ENCODE data around the gene MICAL2. TPM values are rescaled to one million over a fixed set of nuclear protein-coding genes. Genes with fewer than 3 reads are reported as not detected.

The MICAL2 gene
- polyA plus RNA-seq, 2 of the 4 experiments (the other 2 are of a cell fraction) = 39.8 to 42.1 TPM

DNA sequence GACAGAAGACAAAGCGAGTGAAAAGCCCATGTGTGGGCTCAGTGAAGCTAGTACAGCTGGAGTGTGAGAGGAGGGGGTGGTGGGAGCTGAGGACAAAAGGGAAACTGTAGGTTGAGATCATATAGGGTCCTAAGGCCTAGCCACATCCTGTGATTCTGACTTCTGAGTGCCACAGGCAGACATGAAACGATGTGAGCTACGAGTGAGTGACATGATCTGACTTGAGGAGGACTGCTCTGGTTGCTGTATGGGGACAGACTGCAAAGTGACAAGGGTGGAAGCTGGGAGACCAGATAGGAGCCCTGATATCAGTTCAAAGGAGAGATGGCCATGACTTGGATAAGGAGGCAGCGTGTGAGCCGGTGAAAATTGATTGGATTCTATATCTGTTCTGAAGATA, 85.4 kb downstream of the MICAL2 start:
- DNase-seq (ENCODE audit: low read depth in 1 of 2, low spot score in 1 of 2) (no peak), ATAC-seq (no peak), FAIRE-seq (no peak)
- ChIA-PET POLR2A (no interaction called here), CTCF (no interaction called here)
- Histone ChIP-seq H3K27ac (no peak overlapping the region), H3K4me2 (no peak overlapping the region), H3K4me3 (no peak overlapping the region), H3K4me1 (peaks cover 4% of the 10 kb centered on the region; the same call in 1 of the 3 replicates), H3K9me3 (no peaks in the 10 kb centered on the region)
- WGBS (ENCODE audit: missing lambda C conversion rate) = 91% methylated on average over 5 of the region's 5 CpGs
- TF ChIP-seq RNF2 (IDR thresholded peaks at IDR 0.05; ENCODE audit: borderline replicate concordance, low read depth) (no peak), SREBF2 (IDR thresholded peaks at IDR 0.05) (no peak), HOXB13 (CRISPR knock-in tag; IDR thresholded peaks at IDR 0.05; ENCODE audit: low read depth) (no peak), RARB (CRISPR knock-in tag; IDR thresholded peaks at IDR 0.05) (no peak)

DNA sequence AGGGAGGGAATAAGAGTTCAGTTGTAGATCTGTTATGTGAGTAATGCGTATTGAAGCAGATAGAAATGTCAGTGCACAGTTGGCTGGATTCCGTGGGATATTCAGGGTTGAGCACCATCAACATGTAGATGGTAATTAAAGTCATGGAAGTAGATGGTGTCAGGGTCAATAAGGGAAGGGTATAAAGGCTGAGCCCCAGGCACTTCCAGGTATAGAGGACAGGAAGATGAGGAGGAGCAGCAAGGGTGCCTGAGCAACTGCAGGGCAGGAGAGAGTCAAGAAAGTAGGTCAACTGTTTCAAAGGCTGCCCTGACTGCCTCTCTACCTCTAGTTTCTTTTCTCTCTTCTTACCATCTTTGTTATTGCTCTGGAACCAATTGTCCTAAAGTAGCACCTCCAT, 85.9 kb downstream of the MICAL2 start:
- H3K4me2 ChIP-seq = no peak overlapping the region
- CTCF ChIA-PET = no interaction called here
- no peak overlapping the region for H3K4me3 ChIP-seq
- DNase-seq (ENCODE audit: low read depth in 1 of 2, low spot score in 1 of 2) (no peak), ATAC-seq (no peak), FAIRE-seq (no peak)
- WGBS (ENCODE audit: missing lambda C conversion rate) = 76% methylated on average over 2 of the region's 2 CpGs
- no peak for TF ChIP-seq TFCP2L1 (CRISPR knock-in tag; IDR thresholded peaks at IDR 0.05)
- TF ChIP-seq CBX8 (IDR thresholded peaks at IDR 0.05) = no peak
- TF ChIP-seq RNF2 (IDR thresholded peaks at IDR 0.05; ENCODE audit: borderline replicate concordance, low read depth) = no peak
- H3K9me3 ChIP-seq = no peaks in the 10 kb centered on the region
- H3K27ac ChIP-seq = no peak overlapping the region
- POLR2A ChIA-PET = no interaction called here
- peaks cover 8% of the 10 kb centered on the region; the same call in 2 of the 3 replicates for H3K4me1 ChIP-seq

DNA sequence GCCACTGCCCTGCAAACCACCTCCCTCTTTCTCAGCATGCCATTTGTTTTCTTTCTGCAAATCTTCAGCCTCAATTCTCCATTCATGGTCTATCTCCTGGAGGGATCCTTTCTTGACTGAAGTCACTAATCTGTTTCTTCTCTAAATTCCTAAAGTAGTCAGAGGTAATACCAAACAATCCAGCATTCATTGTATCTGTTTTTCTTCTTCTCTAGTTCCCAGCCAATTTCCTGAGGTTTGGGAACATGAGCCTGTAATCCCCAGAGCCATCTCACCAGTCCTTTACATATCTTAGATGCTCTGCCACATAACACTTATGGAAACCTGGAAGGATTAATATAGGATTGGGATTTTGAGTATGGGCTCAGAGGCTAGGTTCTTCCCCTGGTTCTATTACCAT, 86.5 kb downstream of the MICAL2 start:
- DNase-seq (ENCODE audit: low read depth in 1 of 2, low spot score in 1 of 2) (no peak), ATAC-seq (no peak), FAIRE-seq (no peak)
- CTCF ChIA-PET = interaction anchor here (0.6 to 1.5 kb wide), 2 partner anchors 11 to 99 kb away, joined by 4 read pairs; no protein-coding TSS in a partner anchor
- TF ChIP-seq ZNF302 (CRISPR knock-in tag; IDR thresholded peaks at IDR 0.05) (no peak), SREBF2 (IDR thresholded peaks at IDR 0.05) (no peak), HEYL (CRISPR knock-in tag; IDR thresholded peaks at IDR 0.05) (no peak), KDM5A (IDR thresholded peaks at IDR 0.05) (no peak), ZSCAN20 (CRISPR knock-in tag; IDR thresholded peaks at IDR 0.05) (no peak), JUNB (IDR thresholded peaks at IDR 0.05) (no peak)
- TF ChIP-seq, protein P1, sequence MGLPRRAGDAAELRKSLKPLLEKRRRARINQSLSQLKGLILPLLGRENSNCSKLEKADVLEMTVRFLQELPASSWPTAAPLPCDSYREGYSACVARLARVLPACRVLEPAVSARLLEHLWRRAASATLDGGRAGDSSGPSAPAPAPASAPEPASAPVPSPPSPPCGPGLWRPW (IDR thresholded peaks at IDR 0.05) = no peak
- Histone ChIP-seq H3K9me3 (no peaks in the 10 kb centered on the region), H3K27ac (no peak overlapping the region), H3K4me2 (no peak overlapping the region), H3K4me3 (no peak overlapping the region), H3K4me1 (peaks cover 8% of the 10 kb centered on the region; the same call in 2 of the 3 replicates)
- POLR2A ChIA-PET = no interaction called here

DNA sequence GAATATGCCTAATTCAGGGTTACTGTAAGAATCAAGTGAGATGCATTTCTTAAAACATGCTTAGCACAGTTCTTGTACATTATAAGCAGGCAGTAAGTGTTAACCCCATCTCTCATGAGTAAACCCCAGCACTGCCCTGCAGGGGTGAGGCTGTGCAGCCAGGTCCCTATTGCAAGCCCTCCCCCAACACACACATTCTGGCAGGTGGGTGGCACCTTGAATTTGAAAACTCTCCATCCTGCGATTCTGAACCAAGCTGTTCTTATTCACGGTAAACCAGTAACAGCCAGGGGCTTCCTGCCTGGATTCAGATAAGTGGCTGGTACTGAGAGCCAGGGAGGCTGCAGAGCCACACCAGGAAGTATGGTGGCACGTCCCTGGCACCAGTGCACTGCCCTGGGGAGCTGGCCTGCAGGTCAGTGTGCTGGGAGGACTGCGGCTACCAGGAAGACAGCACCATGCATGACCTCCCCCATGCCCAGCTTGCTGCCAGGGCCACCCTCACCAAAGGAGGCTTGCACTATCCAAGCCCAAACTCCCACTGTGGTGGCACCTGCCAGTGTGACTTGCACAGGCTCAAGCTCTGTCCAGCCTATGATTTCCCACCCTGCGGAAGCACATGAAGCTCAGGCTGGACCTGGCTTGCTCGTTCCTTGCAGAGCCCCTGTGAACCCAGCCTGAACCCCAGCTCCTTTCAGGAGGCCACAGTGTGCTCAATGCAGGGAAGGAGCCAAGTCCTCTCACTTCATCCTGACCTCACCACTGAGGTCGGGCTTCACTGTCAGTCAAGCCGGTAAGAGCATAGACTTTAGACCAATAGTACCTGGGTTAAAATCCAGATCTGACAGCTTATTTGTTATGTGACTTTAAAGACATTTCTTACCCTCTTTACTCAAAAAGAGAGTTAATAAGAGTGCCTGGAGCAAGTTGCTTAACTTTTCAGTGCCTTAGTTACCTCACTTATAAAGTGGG, 88.1 kb downstream of the MICAL2 start:
- Histone ChIP-seq H3K4me1 (peaks cover 8% of the 10 kb centered on the region; the same call in 2 of the 3 replicates), H3K4me3 (no peak overlapping the region), H3K27ac (no peak overlapping the region; a peak in 1 of 6 replicates), H3K4me2 (no peak overlapping the region), H3K9me3 (no peaks in the 10 kb centered on the region)
- ChIA-PET POLR2A (no interaction called here), CTCF (interaction anchor here (0.8 to 2.5 kb wide), 13 partner anchors 12 to 151 kb away, joined by 3 to 13 read pairs (median 4); partner anchors contain the start of gene MICAL2)
- ATAC-seq = no peak
- 77% methylated on average over 6 of the region's 8 CpGs for WGBS (ENCODE audit: missing lambda C conversion rate)
- DNase-seq (ENCODE audit: low read depth in 1 of 2, low spot score in 1 of 2) = no peak
- TF ChIP-seq HOXB5 (CRISPR knock-in tag; IDR thresholded peaks at IDR 0.05) = no peak
- no peak for TF ChIP-seq CEBPB (IDR thresholded peaks at IDR 0.05)
- TF ChIP-seq, protein P2, sequence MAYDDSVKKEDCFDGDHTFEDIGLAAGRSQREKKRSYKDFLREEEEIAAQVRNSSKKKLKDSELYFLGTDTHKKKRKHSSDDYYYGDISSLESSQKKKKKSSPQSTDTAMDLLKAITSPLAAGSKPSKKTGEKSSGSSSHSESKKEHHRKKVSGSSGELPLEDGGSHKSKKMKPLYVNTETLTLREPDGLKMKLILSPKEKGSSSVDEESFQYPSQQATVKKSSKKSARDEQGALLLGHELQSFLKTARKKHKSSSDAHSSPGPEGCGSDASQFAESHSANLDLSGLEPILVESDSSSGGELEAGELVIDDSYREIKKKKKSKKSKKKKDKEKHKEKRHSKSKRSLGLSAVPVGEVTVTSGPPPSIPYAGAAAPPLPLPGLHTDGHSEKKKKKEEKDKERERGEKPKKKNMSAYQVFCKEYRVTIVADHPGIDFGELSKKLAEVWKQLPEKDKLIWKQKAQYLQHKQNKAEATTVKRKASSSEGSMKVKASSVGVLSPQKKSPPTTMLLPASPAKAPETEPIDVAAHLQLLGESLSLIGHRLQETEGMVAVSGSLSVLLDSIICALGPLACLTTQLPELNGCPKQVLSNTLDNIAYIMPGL (CRISPR knock-in tag; IDR thresholded peaks at IDR 0.05; ENCODE audit: borderline replicate concordance) = no peak
- TF ChIP-seq HOXA7 (CRISPR knock-in tag; IDR thresholded peaks at IDR 0.05) = no peak
- TF ChIP-seq EHMT2 (IDR thresholded peaks at IDR 0.05; ENCODE audit: low read depth) = no peak
- no peak for TF ChIP-seq HEYL (CRISPR knock-in tag; IDR thresholded peaks at IDR 0.05)
- TF ChIP-seq CHD4 (IDR thresholded peaks at IDR 0.05; ENCODE audit: borderline replicate concordance) = no peak
- no peak for FAIRE-seq

All from A549 (cell line).